Gastrocnemius medialis (tissue), 4 donors: ENCODE measurements around the gene CADPS.

Source experiments
- POLR2A ChIP-seq, 2 donors: fragments of 450-650 bp; IDR thresholded peaks; one replicate each; pipeline ENCODE4 v1.6.1; 2017; ENCODE audit warnings: antibody characterized with exemption in 2 of 2, mild to moderate bottlenecking in 2 of 2, moderate library complexity in 2 of 2
- TF ChIP-seq, protein P1 (sequence below), 5 experiments: fragments of 450-650 bp in 3 of 5; fragments of 200-600 bp in 2 of 5; sonication (generic) in 2 of 5; IDR thresholded peaks in 4 of 5; conservative IDR thresholded peaks in 1 of 5; 1 replicate in 4 of 5; 2 replicates in 1 of 5; pipeline ENCODE4 v1.5.1; 2016 to 2019; ENCODE audit warnings: antibody characterized with exemption in 5 of 5, mild to moderate bottlenecking in 3 of 5, moderate library complexity in 3 of 5

DNA sequence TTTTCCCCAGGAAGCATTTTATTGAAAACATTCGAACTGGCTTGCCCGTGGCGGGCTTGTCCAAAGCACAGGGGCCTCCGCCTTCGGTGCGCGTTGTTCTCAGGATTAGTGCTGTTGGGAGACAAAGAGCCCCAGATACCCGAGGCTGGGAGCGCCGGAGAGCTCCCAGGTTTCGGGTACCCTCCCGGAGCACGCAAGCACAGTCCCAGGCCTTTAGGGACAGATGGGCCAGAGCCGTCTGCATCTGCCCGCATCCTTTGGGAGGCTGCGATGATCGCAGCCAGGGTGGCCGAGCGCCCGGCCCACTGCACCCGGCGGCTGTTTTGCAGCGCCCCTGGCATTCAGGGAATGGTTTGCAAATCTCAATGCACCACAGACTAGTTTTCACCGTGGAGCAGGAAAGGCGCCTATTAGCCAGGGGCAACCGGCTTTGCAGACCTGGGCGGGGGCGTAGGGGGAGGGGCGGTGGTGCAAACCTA is 496.9 kb downstream of the CADPS start:
- TF ChIP-seq, protein P1, sequence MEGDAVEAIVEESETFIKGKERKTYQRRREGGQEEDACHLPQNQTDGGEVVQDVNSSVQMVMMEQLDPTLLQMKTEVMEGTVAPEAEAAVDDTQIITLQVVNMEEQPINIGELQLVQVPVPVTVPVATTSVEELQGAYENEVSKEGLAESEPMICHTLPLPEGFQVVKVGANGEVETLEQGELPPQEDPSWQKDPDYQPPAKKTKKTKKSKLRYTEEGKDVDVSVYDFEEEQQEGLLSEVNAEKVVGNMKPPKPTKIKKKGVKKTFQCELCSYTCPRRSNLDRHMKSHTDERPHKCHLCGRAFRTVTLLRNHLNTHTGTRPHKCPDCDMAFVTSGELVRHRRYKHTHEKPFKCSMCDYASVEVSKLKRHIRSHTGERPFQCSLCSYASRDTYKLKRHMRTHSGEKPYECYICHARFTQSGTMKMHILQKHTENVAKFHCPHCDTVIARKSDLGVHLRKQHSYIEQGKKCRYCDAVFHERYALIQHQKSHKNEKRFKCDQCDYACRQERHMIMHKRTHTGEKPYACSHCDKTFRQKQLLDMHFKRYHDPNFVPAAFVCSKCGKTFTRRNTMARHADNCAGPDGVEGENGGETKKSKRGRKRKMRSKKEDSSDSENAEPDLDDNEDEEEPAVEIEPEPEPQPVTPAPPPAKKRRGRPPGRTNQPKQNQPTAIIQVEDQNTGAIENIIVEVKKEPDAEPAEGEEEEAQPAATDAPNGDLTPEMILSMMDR (IDR thresholded peaks at IDR 0.05 in 4 of 5, conservative IDR thresholded peaks at IDR 0.05 in 1 of 5), result no peak
- no peak for TF ChIP-seq POLR2A (IDR thresholded peaks at IDR 0.05)
